HG02973 (cell line): ENCODE results near the gene APLP2.
"Not testable (repeated sequence)": the region's sequence is repeated elsewhere in the genome, so short reads cannot be mapped to it uniquely, and the experiment has no call there.

Source experiments
- ATAC-seq: cut with Tn5 transposase; IDR thresholded peaks from one replicate; pipeline ENCODE4 v1.9.1; 2021; ENCODE audit warnings: moderate library complexity; ENCODE audit not compliant: unreplicated experiment

The APLP2 gene

DNA sequence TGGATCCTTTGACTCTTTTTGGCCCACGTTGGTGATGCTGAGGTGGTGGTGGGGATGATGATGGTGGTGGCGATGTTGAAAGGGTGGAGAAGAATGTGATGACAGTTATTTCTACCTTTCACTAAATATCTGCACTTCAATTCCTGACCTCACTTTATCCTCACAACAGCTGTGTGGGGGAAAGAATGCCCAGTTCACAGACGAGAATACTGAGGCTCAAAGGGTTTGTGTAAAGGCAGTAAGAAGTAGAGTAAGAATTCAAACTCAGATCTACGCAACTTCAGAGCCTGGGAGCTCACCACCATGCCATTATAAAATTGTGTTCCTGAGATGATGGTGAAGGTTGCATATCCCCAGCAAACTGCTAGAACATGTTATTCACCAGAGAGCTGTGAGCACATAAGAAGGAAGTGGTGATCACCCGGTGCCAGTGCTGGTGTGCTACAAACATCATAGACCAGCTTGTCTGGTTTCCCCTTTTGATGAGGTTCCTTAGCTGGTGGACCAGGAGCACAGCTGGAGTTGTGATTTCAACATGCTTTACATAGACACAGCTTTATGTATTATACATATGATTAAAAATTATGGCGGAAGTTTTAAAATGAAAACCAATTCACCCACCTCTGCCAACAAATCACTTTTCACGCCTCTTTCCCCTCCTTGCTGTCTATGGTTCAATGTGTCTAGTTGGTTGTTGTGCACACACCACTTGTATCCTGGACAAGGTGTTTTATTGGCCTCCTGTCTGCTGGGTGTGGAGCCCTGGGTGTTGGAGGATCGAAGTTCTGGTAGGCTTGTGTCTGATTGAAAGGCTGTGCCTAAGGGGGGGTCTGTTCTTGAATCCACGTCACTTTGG is 96.1 kb downstream of the APLP2 start:
- no peak for ATAC-seq

DNA sequence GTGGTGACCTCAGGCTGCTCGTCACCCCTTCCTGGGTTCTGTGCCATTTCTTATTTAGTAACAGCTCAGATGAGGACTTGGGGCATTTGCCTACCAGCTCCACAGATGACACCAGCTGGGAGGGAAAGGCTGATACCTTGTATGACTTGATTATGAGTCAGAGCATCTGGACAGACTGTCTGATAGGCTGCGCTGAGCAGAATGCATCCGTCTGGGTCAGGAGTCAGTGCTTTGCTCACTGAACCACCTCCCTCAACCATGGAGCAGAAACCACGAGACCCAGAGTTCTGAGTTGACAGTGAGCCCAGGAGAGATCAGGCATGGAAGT is 96.7 kb downstream of the APLP2 start:
- ATAC-seq, result no peak

DNA sequence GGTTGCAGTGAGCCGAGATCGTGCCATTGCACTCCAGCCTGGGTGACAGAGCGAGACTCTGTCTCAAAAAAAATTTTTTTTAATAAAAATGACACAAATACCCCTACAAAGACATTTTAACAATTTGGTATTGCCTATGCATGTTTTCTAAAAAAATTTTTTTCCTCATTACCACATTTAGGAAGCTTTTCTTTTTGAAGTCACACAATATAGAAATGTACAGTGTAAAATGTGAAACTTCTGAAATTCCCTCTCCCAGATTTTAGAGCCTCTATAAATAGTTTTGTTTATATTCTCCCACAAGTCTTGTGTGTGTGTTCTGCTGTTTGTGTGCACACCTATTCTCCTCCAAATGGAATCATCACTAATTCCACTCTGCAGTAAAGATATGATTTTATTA is 97.5 kb downstream of the APLP2 start:
- no peak for ATAC-seq

DNA sequence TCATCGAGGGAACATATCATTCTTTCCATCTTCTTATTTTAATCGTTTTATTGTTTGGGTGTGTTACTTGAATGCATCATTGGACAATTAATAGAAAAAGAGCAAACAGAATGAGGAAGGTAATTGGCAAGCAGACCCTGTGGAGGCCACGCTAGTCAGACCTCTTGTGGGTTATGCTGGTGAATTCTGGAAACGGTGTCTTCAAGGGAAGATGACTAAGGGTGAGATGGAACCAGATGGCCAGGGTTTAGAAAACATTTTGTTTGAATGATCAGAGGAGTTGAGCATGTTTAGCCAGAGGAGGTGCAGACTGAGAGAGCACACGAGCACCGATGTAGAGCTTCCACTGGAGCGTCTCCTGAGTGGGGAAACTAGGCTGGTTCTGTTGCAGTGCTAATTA is 98.4 kb downstream of the APLP2 start:
- ATAC-seq, result no peak

DNA sequence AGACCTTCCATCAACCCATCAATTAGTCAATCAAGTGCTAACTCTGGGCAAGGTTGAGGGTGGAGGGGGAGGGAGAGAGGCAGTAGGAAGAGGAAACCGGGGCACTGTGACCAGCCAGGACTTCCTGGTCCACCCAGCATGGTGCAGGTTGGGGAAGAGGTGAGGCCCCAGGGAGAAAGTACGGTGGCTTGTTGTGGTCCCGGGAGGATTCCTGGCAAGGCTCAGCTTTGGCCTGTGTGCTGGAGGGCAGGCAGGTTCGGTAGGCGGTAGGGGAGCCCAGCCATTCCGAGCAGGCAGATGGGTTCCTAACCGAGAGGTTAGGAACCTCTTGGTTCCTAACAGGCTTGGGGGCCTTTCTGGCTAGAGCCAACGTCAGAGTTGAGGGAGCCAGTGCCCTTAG is 100.7 kb downstream of the APLP2 start:
- ATAC-seq, result no peak

DNA sequence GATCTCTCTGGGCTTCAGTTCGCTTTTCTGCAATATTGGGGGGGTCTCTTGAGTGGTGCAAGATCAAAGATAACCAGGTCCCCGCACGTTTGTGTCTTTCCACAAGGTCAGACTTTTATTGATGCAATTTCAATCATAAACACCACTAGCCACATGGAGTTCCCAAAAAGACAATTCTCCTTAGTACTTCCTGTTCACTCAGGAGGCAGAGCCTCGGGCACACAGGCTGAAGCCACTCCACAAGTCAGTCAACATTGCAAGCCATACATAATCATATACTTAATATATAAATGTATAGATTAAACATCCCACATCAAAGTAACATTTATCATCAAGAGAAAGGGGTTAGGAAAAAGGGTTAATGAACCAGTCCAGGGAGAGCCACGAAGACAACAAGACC is 101.8 kb downstream of the APLP2 start:
- no peak for ATAC-seq

DNA sequence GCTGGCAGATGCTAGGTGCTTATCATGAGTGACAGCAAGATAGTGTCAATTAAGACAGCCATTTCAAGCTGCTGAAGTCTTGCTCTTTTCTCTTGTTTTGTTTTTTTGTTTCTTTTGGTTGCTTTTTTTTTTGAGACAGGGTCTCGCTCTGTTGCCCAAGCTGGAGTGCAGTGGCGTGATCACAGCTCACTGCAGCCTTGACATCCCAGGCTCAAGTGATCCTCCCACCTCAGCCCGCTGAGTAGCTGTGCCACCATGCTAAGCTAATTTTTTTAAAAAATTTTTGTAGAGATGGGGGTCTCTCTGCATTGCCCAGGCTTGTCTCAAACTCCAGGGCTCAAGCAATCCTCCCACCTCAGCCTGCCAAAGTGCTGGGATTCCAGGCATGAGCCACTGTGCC is 102.3 kb downstream of the APLP2 start:
- ATAC-seq, result not testable (repeated sequence)

DNA sequence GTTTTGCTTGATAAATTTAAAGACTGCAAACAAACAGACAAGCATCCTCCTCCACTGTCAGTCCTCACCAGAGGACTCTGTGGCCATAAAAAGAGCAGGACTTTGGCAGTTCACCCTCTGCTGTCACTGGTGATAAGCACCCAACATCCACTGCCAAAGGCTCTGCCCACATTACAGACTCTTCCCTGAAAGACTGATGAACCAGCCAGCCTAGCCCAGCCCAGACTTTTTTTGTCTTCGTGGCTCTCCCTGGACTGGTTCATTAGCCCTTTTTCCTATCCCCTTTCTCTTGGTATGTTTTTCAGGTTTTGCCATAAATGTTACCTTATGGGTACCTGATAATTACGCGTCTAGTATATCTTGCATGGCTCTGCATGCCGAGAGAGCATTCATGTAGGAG is 104.9 kb downstream of the APLP2 start:
- ATAC-seq, result no peak

DNA sequence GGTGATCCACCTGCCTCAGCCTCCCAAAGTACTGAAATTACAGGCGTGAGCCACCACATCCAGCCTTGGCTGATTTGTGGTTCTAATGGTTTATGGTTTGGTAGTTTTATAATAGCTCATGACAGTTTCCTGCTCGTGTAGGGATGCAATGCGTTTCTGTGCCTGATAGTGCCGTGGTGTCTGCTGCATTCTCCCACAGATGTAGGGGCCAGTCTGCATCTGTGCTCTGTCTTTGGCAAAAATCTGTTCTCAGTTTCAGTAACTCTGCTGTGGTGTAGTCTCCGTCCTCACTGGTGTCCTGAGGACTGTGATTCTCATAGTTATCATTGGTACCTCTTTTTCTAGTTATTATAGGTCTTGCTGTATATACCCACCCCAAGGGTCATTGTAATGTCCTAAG is 106.2 kb downstream of the APLP2 start:
- no peak for ATAC-seq

DNA sequence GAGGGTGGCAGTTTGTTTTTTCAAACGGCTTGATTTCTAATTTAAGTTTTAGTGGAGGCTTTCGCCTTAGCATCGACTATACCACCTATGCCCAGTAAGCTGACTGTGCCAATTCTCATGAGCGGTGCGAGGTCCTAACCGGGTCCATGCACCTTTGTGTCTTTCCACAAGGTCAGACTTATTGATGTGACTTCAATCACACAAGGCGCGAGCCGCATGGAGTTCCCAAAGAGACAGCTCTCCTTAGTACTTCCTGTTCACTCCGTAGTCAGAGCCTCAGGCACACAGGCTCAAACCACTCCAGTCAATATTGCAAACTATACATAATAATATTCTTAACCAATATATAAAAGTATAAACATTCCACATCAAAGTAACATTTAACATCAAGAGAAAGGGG is 108.1 kb downstream of the APLP2 start:
- ATAC-seq, result no peak

DNA sequence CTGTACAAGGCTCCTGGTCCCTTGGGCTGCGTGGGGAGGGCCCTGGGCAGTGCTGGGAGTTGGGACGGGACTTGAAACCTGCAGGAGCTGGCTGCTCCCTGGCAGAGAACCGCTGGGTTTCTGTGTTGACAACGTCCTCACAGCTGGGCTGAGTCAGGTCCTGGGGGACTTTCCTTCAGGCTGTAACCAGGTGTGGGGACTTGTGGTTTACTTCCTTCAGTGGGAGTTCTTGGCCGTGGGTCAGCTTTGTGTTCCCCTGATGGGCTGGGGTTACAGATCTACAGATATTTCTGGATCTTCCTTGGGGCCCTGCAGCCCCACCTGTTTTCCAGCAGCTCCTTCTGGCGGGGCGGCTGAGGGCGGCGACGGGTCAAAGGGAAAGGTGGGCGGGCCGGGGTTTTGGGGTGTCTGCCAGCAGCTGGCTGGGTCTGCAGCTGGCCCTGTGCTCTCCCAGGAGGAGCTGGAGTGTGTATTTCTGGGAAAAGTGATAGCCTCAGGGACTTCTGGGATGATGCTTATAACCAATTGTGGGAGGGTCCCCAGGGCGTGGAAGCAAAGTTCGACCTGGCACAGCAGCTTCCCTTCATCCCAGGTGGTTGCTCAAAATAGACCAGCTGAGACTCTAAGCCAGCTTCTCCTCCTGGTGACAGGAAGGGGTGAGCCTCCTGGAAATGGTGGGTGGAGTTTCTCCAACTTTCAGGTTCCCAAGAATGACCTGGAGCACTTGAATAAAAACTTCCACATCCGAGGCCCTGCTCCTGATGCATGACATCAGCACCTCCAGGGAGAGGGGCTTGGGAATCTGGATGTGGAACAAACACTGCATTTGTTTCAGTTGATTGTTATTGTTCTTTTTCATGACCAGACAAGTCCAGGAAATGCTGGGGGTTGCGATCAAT is 109.0 kb downstream of the APLP2 start:
- no peak for ATAC-seq

DNA sequence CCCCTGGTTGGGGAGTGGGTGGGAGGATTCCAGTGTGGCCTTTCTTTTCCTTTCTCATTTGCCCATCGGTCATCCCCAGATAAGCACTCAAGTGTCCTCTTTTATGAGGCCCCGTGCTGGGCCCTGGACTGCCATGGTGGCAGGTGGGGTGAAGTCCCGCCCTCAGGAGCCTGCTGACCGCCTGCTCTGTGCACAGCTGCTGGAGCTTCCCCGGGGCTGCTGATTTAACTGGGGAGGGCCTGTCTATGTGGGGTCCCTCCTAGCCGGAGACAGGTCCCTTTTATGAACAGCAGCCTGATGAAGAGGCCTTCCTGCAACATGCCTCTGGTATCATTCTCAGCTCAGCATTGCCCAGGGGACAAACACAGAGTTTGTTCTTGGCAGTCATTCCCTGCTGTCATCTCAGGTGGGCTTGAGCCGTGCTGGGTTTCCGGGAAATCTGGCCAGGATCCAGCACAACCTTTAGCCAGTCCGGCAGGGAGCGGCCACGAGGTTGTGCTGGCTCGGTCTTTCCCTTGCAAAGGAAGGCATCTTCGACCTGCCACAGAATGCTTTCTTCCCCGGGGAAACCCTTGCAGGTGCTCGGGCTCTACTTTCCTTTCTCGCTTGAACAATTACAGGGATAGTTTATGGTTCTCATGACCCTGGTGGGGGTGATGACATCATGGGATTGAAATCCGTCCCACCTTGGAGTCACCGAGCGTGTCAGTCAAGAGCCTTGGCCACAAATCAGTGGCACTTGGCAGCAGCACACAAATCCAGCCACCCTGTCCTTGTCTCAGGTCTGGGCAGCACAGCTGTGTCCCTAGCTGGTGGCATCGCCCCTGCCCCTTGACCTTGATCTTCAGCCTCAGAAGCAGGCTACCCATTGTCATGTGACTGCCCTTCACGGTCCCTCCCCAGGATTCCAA is 110.0 kb downstream of the APLP2 start:
- ATAC-seq, result no peak

DNA sequence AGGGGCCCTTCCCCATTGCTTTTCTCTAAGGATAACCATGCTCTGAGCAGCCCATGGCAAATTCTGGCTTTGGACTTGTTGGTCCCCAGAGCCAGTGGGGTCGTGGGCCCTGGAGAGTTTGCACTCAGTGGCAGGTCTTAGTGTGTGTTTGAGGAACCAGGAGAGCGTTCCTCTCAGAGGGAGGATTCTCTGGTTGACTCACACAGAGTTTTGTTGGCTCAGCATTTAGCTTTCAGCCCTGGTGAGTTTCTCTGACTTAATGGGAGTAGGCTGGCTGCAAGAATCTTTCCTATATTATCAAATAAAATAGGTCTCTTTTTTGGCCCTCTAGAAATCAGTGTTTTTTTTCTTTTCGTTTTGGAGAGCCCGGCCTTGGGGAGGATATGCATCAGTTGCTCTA is 110.8 kb downstream of the APLP2 start:
- no peak for ATAC-seq

DNA sequence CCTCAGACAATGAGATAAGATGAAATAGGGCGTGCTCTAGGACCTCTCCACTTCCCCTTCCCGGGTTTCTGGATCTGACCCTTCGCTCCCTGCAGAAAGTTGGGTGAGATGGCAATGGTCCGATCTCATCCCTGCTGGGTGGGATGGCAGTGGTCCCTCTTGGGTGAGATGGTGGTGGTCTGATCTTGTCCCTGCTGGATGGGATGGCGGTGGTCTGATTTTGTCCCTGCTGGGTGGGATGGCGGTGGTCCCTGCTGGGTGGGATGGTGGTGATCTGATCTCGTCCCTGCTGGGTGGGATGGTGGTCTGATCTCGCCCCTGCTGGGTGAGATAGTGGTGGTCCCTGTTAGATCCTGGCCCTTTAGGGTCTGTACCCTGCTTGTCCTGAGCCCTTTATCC is 111.2 kb downstream of the APLP2 start:
- no peak for ATAC-seq

DNA sequence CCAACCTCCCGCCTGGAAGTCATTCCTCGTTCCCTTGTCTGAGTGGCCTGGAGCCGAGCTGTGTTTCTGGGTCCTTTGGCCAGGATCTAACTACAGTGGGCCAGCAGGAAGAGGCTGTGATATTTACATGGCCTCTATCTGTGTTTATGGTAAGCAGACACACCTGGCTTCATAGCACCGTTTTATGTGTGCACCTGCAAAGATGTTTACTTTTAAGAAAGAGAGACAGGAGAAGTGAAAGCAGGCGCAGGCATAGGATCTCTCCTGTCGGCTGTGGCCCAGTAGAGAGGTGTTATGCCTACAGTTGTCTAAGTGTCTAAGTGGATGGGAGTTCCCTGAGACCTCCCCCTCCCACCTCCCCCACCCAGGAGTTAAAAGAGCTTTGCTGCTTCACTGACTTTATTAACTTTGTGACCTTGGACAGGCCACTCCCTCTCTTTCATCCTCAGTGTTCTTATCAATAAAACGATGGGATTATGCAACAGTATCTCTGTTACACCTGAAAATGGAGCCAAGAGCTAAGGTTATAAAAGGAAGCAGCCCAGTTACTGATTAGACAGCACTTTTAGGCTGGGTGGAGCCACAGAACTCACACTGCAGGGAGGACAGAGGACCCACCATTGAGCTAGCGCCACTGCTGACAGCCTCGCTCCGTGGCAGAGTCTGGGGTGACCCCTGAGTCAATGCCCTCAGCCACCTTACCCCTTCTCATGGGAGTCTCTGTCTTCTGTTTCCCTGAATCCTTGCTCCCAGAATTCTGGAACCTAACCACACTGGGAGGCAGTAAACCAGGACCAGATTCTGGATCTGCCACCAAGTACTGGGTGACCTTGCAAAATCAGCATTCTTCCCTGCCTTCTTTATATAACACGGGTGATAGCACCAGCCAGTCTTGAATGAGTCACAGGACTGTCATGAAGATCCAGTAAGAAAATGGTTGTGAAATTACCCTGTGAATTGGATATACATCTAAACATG is 111.9 kb downstream of the APLP2 start:
- peak; percentile 52 for ATAC-seq

DNA sequence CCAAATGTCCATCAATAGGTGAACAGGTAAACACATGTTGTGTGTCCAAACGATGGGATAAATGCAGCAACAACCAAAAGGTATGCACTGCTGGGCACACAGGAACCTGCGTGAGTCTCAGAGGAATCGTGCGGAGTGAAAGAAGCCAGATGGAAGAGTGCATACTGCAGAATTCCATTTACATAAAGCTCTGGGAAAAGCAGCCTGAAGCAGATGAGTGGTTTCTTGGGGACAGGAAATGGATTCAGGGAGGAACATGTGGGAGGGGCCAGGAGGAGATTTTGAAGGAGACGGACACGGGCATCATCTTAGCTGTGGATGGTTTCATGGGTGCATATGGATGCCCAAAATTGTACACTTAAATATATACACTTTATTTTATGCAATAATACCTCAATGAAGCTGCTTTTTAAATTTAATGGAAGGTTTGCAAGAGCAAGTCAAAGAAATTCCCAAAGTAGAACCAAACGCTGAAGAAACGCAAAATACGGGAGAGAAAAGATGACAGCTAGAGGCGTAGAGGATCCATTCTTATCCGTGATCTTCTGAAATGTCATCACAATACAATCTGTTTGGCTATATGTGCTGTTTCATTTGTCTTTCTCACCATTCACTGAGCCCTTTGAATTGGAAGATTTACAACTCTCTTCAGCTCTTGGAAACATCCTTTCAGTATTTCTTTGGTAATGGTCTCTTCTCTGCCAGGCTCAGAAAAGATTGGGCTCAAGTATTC is 114.3 kb downstream of the APLP2 start:
- ATAC-seq, result no peak

DNA sequence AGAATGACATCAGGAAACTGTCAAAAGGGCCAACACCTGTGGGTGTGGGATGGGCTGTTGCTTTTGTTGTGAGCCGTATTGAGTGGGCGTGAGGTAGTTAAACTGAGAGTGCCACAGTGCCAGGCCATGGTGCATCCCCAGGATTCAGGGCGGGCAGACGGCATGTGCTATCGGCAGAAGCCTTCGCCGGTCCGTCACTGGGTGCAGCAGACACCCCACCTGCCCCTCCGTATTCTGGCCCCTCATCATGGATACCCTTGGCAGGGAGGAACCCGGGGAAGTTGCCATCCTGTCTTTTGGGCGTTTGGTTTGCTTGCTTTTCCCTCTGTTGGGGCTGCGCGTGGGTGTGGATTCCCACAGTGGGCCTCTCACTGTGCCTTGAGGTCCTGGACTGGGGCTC is 117.4 kb downstream of the APLP2 start:
- ATAC-seq, result no peak

DNA sequence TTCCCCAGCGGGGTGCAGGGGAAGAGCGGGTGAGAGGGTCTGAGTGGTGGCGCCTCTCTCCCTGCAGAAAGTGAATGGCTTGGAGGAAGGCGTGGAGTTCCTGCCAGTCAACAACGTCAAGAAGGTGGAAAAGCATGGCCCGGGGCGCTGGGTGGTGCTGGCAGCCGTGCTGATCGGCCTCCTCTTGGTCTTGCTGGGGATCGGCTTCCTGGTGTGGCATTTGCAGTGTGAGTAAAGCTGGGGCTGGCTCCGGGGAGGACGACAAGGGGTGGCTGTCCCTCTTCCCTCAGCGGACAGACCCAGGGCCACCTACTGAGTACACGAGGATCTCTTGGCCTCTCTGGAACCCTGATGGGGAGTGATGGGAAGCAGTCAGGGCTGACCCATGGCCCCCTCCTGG is 118.4 kb downstream of the APLP2 start:
- ATAC-seq, result no peak

DNA sequence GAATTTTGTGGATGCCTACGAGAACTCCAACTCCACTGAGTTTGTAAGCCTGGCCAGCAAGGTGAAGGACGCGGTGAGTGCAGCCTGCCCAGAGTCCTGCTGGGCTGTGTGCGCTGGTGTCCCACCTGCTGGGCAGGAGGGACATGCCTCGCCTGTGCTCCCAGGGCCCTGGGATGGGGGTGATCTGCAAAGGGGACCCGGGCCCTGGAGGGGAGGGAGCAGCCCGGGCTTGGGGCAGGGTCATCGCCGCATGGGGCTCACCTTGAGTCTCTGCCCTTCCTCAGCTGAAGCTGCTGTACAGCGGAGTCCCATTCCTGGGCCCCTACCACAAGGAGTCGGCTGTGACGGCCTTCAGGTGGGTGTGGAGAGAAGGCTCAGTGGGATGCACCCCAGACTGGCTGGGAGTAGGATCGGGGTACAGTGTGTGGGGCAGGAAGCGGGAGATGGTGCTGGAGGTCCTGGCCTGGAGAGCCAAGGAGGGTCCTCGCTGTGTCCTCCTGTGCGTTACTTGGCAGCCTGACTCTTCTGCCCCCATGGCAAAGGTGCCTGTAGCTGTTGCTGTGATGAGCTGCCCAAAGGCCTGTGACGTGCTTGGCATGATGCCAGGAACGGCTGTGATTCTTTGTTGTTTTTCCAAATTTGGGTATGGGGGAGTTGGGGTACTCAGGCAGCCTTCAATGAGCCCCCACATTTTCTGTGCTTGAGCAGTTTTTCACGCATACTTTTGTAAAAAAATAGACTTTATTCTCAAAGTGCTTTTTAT is 119.1 kb downstream of the APLP2 start:
- ATAC-seq, result no peak
